ENCODE data around the gene KLF9. TPM values are rescaled to one million over a fixed set of nuclear protein-coding genes. Genes with fewer than 3 reads are reported as not detected.

The KLF9 gene
- total RNA-seq, 3 donors from 2014 or later = 129 to 223 (median 206) TPM

- DNase-seq (ENCODE audit: low spot score in 2 of 2) = no peak
- Histone ChIP-seq H3K4me3 (peak overlapping the region; percentile 79 to 98 (median 98)), H3K36me3 (no peaks in the 10 kb centered on the region), H3K4me1 (peaks cover 0 to 11% of the 10 kb centered on the region in 2 donors), H3K27me3 (no peaks in the 10 kb centered on the region), H3K27ac (peak overlapping the region; percentile 98 to 100), H3K9me3 (no peaks in the 10 kb centered on the region)
- no peak for TF ChIP-seq POLR2A (IDR thresholded peaks at IDR 0.05)
- TF ChIP-seq CTCF (IDR thresholded peaks at IDR 0.05) = no peak
- no peak for TF ChIP-seq POLR2AphosphoS5 (IDR thresholded peaks at IDR 0.05)
- intact Hi-C loops (cut with DNase I; ENCODE audit: low total_unique reads) = loop anchor here (10.0 kb wide), 1 partner anchor 181 kb away; no protein-coding TSS in a partner anchor
Measured at GRCh38 chr9:70413464-70413798, 1.0 kb downstream of the KLF9 start.

DNA sequence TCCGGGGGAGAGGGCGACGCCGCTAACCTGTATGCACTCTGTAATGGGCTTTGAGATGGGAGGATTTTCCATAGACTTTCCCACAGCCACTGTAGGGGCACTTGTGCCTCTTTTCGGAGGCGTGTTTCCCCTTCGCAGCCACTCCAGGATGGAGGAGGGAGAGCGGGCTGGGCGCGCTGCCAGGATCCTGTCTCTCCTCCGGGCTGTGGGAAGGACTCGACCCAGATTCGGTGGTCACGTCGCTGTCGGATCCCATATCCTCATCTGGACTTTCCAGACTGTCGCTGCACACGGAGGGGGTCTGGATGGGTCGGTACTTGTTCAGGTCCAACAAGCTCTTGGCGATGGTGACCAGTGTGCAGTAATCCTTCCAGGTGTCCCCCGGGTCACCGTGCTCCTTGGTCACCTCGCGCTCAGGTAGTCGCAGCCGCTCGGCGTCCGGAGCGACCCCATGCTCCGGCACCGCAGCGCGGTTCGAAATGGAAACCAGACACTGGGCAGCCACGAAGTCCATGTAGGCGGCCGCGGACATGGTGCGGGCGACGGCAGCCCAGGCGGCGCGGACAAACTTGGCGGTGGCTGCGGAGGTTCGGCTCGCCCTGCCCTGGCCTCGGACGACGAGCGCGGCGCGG lies 1.5 kb downstream of the KLF9 start:
- Histone ChIP-seq H3K4me1 (peaks cover 0 to 13% of the 10 kb centered on the region in 2 donors), H3K4me3 (peak overlapping the region; percentile 79 to 98 (median 98)), H3K27me3 (no peaks in the 10 kb centered on the region), H3K27ac (peak overlapping the region; percentile 98 to 100), H3K9me3 (no peaks in the 10 kb centered on the region), H3K36me3 (no peaks in the 10 kb centered on the region)
- peak; percentile 88 to 92 for DNase-seq (ENCODE audit: low spot score in 2 of 2)
- intact Hi-C loops (cut with DNase I; ENCODE audit: low total_unique reads) = loop anchor here (10.0 kb wide), 1 partner anchor 182 kb away; no protein-coding TSS in a partner anchor
- TF ChIP-seq POLR2A (IDR thresholded peaks at IDR 0.05) = peak; percentile 36
- TF ChIP-seq POLR2AphosphoS5 (IDR thresholded peaks at IDR 0.05) = peak; percentile 73 to 87 (median 86)
- TF ChIP-seq CTCF (IDR thresholded peaks at IDR 0.05) = no peak

DNA sequence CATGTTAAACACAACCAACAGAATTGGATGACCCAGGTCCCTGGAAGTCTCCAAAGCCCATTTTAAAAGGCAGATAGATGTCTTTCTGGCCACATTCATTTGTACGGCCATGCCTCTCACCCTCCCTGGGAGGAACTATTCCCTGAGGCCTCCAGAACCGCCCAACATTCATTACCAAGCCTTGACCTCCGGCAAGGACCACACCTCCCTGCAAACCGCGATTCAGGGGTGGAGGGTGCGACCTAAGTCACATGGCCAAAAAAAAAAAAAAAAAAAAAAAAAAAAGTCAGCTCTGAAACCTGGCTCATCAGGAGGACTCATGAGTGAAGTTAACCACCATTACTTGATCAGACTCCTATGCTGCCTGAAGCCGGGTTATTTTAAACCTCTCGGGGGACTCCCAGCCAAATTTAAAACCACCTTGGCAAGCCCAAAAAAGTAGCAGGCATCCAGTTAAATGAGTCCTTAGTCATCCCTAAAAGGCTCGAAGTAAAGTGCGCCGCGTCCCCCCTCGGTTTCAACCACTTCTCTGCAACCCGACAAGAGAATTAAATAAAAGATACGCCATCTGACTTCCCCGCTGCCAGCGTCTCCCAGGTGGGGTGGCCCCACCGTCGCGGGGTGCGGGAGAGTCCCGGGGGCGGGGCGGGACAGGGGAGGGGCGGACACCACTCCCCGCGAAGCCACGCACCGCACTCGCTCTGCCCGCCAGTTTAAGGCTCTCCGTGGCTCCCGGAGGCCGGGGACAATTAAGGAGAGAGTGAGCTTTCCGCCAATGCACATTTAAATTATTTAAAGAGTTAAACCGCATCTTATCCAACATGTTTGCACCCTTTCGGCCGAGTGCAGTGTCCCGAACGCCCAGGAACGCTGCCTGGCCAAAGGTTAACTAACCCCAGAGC lies 2.3 kb downstream of the KLF9 start:
- H3K36me3 ChIP-seq = no peaks in the 10 kb centered on the region
- peak; percentile 62 to 65 for DNase-seq (ENCODE audit: low spot score in 2 of 2)

DNA sequence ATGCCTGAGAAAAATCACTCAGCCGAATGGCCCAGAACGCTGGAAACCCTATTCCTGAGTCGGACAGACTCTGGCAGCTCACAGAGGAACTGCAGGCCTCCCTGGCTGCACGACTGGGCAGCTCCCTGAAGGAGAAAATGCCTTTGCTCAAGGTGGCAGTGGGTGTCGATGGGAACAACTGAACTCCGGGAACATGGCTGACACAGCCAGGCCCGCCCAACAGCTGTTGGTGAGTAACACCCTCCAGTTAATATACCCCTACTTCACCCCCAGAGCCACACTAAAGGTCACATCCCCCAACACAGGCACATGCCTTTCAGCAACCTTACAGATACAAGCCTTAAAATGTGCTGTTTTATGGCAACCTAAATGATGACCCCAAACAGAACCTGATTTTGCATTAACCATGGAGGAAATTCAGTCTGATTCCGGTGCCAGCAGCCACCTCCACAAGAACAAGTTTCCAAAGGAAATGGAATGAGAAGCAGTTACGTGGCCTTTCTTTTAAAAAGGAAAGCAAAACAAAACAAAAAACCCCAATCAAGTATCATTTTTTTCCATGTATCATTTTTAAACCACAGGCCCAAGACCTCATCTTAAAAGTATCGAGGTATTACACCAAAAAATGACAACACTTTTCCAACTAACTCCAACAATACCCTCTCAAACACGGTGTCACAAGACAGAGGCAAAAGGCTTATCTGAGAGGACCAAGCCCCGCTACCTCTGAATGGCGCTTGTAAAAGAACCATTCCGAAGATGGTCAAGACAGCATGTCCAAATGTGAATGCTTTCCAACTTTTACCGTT lies 3.1 kb downstream of the KLF9 start:
- peak in 1 of 2 donors; percentile 65 for DNase-seq (ENCODE audit: low spot score in 2 of 2)
- peak overlapping the region; percentile 79 to 98 (median 98) for H3K4me3 ChIP-seq
- no peaks in the 10 kb centered on the region for H3K9me3 ChIP-seq
- H3K27me3 ChIP-seq = no peaks in the 10 kb centered on the region
- no peaks in the 10 kb centered on the region for H3K36me3 ChIP-seq
- H3K4me1 ChIP-seq = peaks cover 0 to 19% of the 10 kb centered on the region in 2 donors
- intact Hi-C loops (cut with DNase I; ENCODE audit: low total_unique reads) = loop anchor here (10.0 kb wide), 1 partner anchor 183 kb away; no protein-coding TSS in a partner anchor
- TF ChIP-seq POLR2A (IDR thresholded peaks at IDR 0.05) = peak; percentile 40
- TF ChIP-seq POLR2AphosphoS5 (IDR thresholded peaks at IDR 0.05) = peak; percentile 45 to 70 (median 61)
- no peak for TF ChIP-seq CTCF (IDR thresholded peaks at IDR 0.05)
- H3K27ac ChIP-seq = peak overlapping the region; percentile 98 to 100

More for the DNA sequence above, 2.3 kb downstream of the KLF9 start:
- H3K9me3 ChIP-seq = no peaks in the 10 kb centered on the region
- no peak for TF ChIP-seq POLR2A (IDR thresholded peaks at IDR 0.05)
- no peak for TF ChIP-seq CTCF (IDR thresholded peaks at IDR 0.05)
- peak in 2 of 3 donors; percentile 46 to 47 for TF ChIP-seq POLR2AphosphoS5 (IDR thresholded peaks at IDR 0.05)
- peak overlapping the region; percentile 98 to 100 for H3K27ac ChIP-seq
- H3K27me3 ChIP-seq = no peaks in the 10 kb centered on the region
- intact Hi-C loops (cut with DNase I; ENCODE audit: low total_unique reads) = loop anchor here (10.0 kb wide), 1 partner anchor 183 kb away; no protein-coding TSS in a partner anchor
- peaks cover 0 to 18% of the 10 kb centered on the region in 2 donors for H3K4me1 ChIP-seq
- peak overlapping the region; percentile 79 to 98 (median 98) for H3K4me3 ChIP-seq
